Measurements from ENCODE around the gene RPS6KA4.
"Not testable (repeated sequence)": the region's sequence is repeated elsewhere in the genome, so short reads cannot be mapped to it uniquely, and the experiment has no call there.

RPS6KA4 gene

GRCh38 chr11:64391839-64392238 lies 32.9 kb downstream of the RPS6KA4 start:
- no peak for DNase-seq

- DNase-seq: peak in 1 of 2 donors; percentile 15
These were observed 36.6 kb downstream of the RPS6KA4 start for GRCh38 chr11:64395545-64396078.

- DNase-seq: no peak
These were observed 37.2 kb downstream of the RPS6KA4 start for GRCh38 chr11:64396079-64396591.

GRCh38 chr11:64400102-64400501 lies 41.1 kb downstream of the RPS6KA4 start:
- peak in 1 of 2 donors; percentile 44 for DNase-seq

- DNase-seq: no peak
These were observed 41.7 kb downstream of the RPS6KA4 start for GRCh38 chr11:64400667-64401066.

GRCh38 chr11:64401775-64402174 lies 42.8 kb downstream of the RPS6KA4 start:
- no peak for DNase-seq

- DNase-seq: no peak
These were observed 44.1 kb downstream of the RPS6KA4 start for GRCh38 chr11:64403106-64403505.

- DNase-seq: no peak
These were observed 47.4 kb downstream of the RPS6KA4 start for GRCh38 chr11:64406221-64406946.

- DNase-seq: no peak
These were observed 48.3 kb downstream of the RPS6KA4 start for GRCh38 chr11:64407221-64407620.

GRCh38 chr11:64407630-64408029 lies 48.7 kb downstream of the RPS6KA4 start:
- no peak for DNase-seq

GRCh38 chr11:64409278-64409677 lies 50.3 kb downstream of the RPS6KA4 start:
- DNase-seq: no peak

GRCh38 chr11:64409707-64410403 lies 50.9 kb downstream of the RPS6KA4 start:
- DNase-seq: no peak

- no peak for DNase-seq
These were observed 51.4 kb downstream of the RPS6KA4 start for GRCh38 chr11:64410404-64410734.

GRCh38 chr11:64413417-64413816 lies 54.5 kb downstream of the RPS6KA4 start:
- DNase-seq: no peak

GRCh38 chr11:64415286-64415685 lies 56.3 kb downstream of the RPS6KA4 start:
- DNase-seq: no peak

- DNase-seq: peak; percentile 2 to 18
These were observed 57.2 kb downstream of the RPS6KA4 start for GRCh38 chr11:64415996-64416728.

- DNase-seq: not testable (repeated sequence)
These were observed 59.3 kb downstream of the RPS6KA4 start for GRCh38 chr11:64418233-64418632.

GRCh38 chr11:64419257-64419790 lies 60.4 kb downstream of the RPS6KA4 start:
- no peak for DNase-seq

- no peak for DNase-seq
These were observed 61.0 kb downstream of the RPS6KA4 start for GRCh38 chr11:64419818-64420485.
